Lung microvascular endothelial cell (primary cell): ENCODE data around the gene SLC5A10. TPM values are rescaled to one million over a fixed set of nuclear protein-coding genes. Genes with fewer than 3 reads are reported as not detected.
"Not testable (repeated sequence)": the region's sequence is repeated elsewhere in the genome, so short reads cannot be mapped to it uniquely, and the experiment has no call there.

Experiments
- DNase-seq, 2 donors: peaks; one replicate each; pipeline versions ENCODE4 v3.0.0 to v3.0.0-alpha.2; 2010; ENCODE audit warnings: low read depth in 2 of 2
- total RNA-seq: library from RNA; depleted of rRNA; stranded (reverse); fragments of >200 nt; gene quantifications from 2 replicates; pipeline ENCODE4 v1.2.1, GENCODE V29; 2014

SLC5A10 gene
- total RNA-seq, 1 donor from 2014 or later = not detected

DNA sequence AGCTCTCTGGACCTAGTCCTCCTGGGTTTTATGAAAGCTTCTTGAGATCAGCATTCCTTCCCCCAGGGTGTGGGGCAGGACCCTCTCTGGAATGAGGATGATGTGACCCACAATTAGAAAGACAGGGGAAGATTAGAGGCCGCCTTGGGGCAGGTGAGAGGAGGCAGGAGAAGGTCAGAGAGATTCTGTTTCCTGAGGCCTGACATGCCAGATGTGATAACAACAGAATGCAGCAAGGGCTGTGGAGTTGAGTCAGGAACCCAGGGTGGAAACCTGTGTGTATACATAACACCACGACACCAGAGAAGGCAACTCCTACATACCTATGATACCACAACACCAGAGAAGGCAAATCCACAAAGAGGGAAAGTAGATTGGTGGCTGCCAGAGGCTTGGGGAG lies 5.4 kb upstream of the SLC5A10 start:
- peak in 1 of 2 donors; percentile 33 for DNase-seq

DNA sequence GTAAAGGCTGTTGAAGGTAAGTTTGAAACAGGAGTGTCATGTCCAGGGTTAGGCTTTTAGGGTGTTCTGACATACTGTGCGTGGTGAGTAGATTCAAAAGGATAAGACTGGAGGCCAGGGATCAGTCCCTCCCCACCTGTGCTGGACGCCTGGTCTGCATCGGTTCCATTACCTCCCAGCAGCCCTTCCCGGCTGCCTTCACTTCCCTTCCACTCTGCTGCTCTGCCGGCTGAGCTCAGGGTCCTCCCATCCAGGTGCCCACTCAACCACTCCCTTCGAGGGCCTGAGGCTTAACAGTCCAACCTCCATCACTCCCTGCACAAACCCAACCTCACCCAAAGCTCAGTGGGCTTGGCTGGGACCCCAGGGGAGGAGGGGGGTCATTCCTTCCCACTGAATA lies 4.1 kb upstream of the SLC5A10 start:
- no peak for DNase-seq

- no peak for DNase-seq
Observed at GRCh38 chr17:18948476-18949006, 3.4 kb upstream of the SLC5A10 start.

GRCh38 chr17:18949566-18949965 lies 2.4 kb upstream of the SLC5A10 start:
- DNase-seq = no peak

- DNase-seq = no peak
Observed at GRCh38 chr17:18950346-18950745, 1.6 kb upstream of the SLC5A10 start.

GRCh38 chr17:18950944-18951905 lies 740 bp upstream of the SLC5A10 start:
- no peak for DNase-seq

DNA sequence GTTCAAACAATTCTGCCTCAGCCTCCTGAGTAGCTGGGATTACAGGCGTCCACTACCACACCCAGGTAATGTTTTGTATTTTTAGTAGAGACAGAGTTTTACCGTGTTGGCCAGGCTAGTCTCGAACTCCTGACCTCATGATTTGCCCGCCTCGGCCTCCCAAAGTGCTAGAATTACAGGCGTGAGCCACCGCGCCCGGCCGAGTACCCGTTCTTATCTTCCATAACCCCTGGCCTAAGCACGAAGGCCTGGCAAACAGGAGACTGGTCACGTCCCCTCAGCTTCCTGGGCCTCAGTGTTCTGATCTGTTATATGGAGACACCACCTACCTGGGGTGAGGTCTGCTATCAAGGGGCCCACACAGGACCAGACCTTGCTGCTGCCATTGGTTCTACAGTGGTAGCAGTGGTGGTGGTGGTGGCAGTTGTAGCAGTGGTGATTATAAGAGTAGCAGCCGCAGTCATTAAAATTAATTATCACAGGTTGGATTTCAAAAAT lies 1.3 kb downstream of the SLC5A10 start:
- DNase-seq = no peak

DNA sequence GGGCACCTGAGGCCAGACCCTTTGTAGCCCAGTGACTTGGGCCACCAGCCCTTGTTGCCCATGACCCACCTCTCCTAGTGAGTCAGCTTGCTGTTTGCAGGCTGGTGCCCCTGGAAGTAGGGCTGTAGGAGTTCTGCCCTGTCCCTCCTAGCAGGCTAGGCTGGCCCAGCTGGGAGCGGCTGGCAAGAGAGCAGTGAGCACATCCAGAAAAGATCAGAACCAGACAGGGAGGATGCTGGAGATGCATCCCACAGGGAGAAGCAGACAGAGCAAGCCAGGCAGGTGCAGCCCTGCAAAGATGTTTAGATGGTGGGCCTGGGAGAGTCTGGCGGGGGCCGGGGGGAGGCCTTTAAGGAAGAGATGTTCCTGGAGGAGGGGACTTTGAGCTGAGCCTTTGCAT lies 2.4 kb downstream of the SLC5A10 start:
- no peak for DNase-seq

GRCh38 chr17:18955009-18955408 lies 3.0 kb downstream of the SLC5A10 start:
- no peak for DNase-seq

GRCh38 chr17:18956021-18956420 lies 4.1 kb downstream of the SLC5A10 start:
- DNase-seq = not testable (repeated sequence)

DNA sequence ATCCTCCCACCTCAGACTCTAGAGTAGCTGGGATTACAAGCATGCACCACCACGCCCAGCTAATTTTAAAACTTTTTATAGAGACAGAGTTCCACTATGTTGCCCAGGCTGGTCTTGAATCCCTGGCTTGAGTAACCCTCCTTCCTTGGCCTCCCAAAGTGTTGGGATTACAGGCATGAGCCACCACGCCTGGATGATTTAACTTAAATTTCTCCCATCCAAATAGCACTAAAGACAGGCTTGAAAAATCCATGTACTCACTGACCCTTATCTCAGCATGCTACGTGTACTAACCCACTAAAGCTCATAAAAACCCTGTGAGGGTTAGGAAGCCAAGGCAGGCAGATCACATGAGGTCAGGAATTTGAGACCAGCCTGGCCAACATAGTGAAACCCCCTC lies 4.6 kb downstream of the SLC5A10 start:
- no peak for DNase-seq

GRCh38 chr17:18957831-18958230 lies 5.9 kb downstream of the SLC5A10 start:
- DNase-seq = no peak

GRCh38 chr17:18958611-18959010 lies 6.6 kb downstream of the SLC5A10 start:
- no peak for DNase-seq

GRCh38 chr17:18959071-18959844 lies 7.3 kb downstream of the SLC5A10 start:
- DNase-seq = no peak

GRCh38 chr17:18959845-18960240 lies 7.9 kb downstream of the SLC5A10 start:
- DNase-seq = no peak

- DNase-seq = no peak
Observed at GRCh38 chr17:18960241-18960665, 8.3 kb downstream of the SLC5A10 start.

- DNase-seq = peak; percentile 69 to 77
Observed at GRCh38 chr17:18960803-18961511, 9.0 kb downstream of the SLC5A10 start.

GRCh38 chr17:18961634-18962493 lies 9.9 kb downstream of the SLC5A10 start:
- DNase-seq = peak in 1 of 2 donors; percentile 64

- DNase-seq = no peak
Observed at GRCh38 chr17:18962494-18962815, 10.5 kb downstream of the SLC5A10 start.
